ENCODE data around the gene HNRNPUL1. TPM values are rescaled to one million over a fixed set of nuclear protein-coding genes. Genes with fewer than 3 reads are reported as not detected.

Gene HNRNPUL1
- total RNA-seq, 2 experiments from 2014 or later, result 194 to 360 TPM

GRCh38 chr19:41239363-41239762, 24.8 kb upstream of the HNRNPUL1 start:
- H3K4me2 ChIP-seq (ENCODE audit: low read length), result no peak overlapping the region
- BruUV-seq (replicated peaks), result no TSS peak
- H3K27ac ChIP-seq (ENCODE audit: low read depth, low read length, poor library complexity, severe bottlenecking), result no peak overlapping the region
- H3K9me2 ChIP-seq (ENCODE audit: insufficient read depth, low read length), result no peaks in the 10 kb centered on the region
- H3K4me1 ChIP-seq (ENCODE audit: insufficient read depth, low read length, poor library complexity, severe bottlenecking), result no peaks in the 10 kb centered on the region
- DNase-seq (ENCODE audit: low spot score), result no peak
- CTCF ChIA-PET (ENCODE audit: unreplicated experiment), result no interaction called here
- no peak overlapping the region for H3K4me3 ChIP-seq (ENCODE audit: low read depth, low read length, poor library complexity, severe bottlenecking)
- H3K36me3 ChIP-seq (ENCODE audit: insufficient read depth, low read length), result no peaks in the 10 kb centered on the region
- intact Hi-C loops (cut with micrococcal nuclease; ENCODE audit: unreplicated experiment), result no loop called here
- no peaks in the 10 kb centered on the region for H4K20me1 ChIP-seq (ENCODE audit: insufficient read depth, low read length)
- H3K79me2 ChIP-seq (ENCODE audit: insufficient read depth, low read depth, low read length), result no peaks in the 10 kb centered on the region
- H2AFZ ChIP-seq (ENCODE audit: low read length), result no peak overlapping the region
- TF ChIP-seq EZH2phosphoT487 (IDR thresholded peaks at IDR 0.05; ENCODE audit: borderline replicate concordance, low read depth, low read length) (no peak), CTCF (conservative IDR thresholded peaks at IDR 0.05; ENCODE audit: low read length) (no peak)
- POLR2A ChIA-PET, result no interaction called here
- no peaks in the 10 kb centered on the region for H3K9me3 ChIP-seq (ENCODE audit: low read length)

GRCh38 chr19:41239961-41240574, 24.1 kb upstream of the HNRNPUL1 start:
- Histone ChIP-seq H3K4me1 (ENCODE audit: insufficient read depth, low read length, poor library complexity, severe bottlenecking) (no peaks in the 10 kb centered on the region), H3K36me3 (ENCODE audit: insufficient read depth, low read length) (no peaks in the 10 kb centered on the region), H3K4me2 (ENCODE audit: low read length) (no peak overlapping the region), H3K4me3 (ENCODE audit: low read depth, low read length, poor library complexity, severe bottlenecking) (no peak overlapping the region), H3K9me3 (ENCODE audit: low read length) (no peaks in the 10 kb centered on the region), H4K20me1 (ENCODE audit: insufficient read depth, low read length) (no peaks in the 10 kb centered on the region), H3K27ac (ENCODE audit: low read depth, low read length, poor library complexity, severe bottlenecking) (no peak overlapping the region), H3K9me2 (ENCODE audit: insufficient read depth, low read length) (no peaks in the 10 kb centered on the region), H3K79me2 (ENCODE audit: insufficient read depth, low read depth, low read length) (no peaks in the 10 kb centered on the region), H2AFZ (ENCODE audit: low read length) (no peak overlapping the region)
- TF ChIP-seq EZH2phosphoT487 (IDR thresholded peaks at IDR 0.05; ENCODE audit: borderline replicate concordance, low read depth, low read length), result no peak
- no peak for TF ChIP-seq CTCF (conservative IDR thresholded peaks at IDR 0.05; ENCODE audit: low read length)
- intact Hi-C loops (cut with micrococcal nuclease; ENCODE audit: unreplicated experiment), result no loop called here
- ChIA-PET CTCF (ENCODE audit: unreplicated experiment) (no interaction called here), POLR2A (no interaction called here)
- no TSS peak for BruUV-seq (replicated peaks)
- DNase-seq (ENCODE audit: low spot score), result no peak

DNA sequence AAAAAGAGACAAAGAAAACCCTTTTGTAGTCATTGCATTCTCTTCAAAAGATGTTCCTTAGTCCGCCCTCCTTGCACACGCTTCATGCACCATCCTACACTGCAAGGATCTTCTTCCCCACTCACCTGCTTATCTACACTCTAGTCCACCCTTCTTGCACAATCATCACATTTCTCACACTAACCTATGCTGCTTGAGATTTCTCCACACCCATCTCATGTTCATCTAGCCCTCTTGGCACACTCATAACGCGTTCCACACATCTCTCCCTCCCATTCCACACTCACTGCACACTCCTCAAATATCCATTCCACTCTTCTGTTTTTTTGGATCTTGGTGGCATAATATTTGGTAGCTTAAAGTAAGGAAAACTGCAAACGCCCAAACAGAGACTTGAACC, 22.3 kb upstream of the HNRNPUL1 start:
- TF ChIP-seq EZH2phosphoT487 (IDR thresholded peaks at IDR 0.05; ENCODE audit: borderline replicate concordance, low read depth, low read length) (no peak), CTCF (conservative IDR thresholded peaks at IDR 0.05; ENCODE audit: low read length) (no peak)
- intact Hi-C loops (cut with micrococcal nuclease; ENCODE audit: unreplicated experiment), result no loop called here
- H3K9me3 ChIP-seq (ENCODE audit: low read length), result no peaks in the 10 kb centered on the region
- H3K4me1 ChIP-seq (ENCODE audit: insufficient read depth, low read length, poor library complexity, severe bottlenecking), result no peaks in the 10 kb centered on the region
- H3K79me2 ChIP-seq (ENCODE audit: insufficient read depth, low read depth, low read length), result no peaks in the 10 kb centered on the region
- no peaks in the 10 kb centered on the region for H3K36me3 ChIP-seq (ENCODE audit: insufficient read depth, low read length)
- DNase-seq (ENCODE audit: low spot score), result no peak
- BruUV-seq (replicated peaks), result no TSS peak
- no peaks in the 10 kb centered on the region for H3K9me2 ChIP-seq (ENCODE audit: insufficient read depth, low read length)
- no peak overlapping the region for H3K4me2 ChIP-seq (ENCODE audit: low read length)
- ChIA-PET POLR2A (no interaction called here), CTCF (ENCODE audit: unreplicated experiment) (no interaction called here)
- H3K4me3 ChIP-seq (ENCODE audit: low read depth, low read length, poor library complexity, severe bottlenecking), result no peak overlapping the region
- no peaks in the 10 kb centered on the region for H4K20me1 ChIP-seq (ENCODE audit: insufficient read depth, low read length)
- H2AFZ ChIP-seq (ENCODE audit: low read length), result no peak overlapping the region
- H3K27ac ChIP-seq (ENCODE audit: low read depth, low read length, poor library complexity, severe bottlenecking), result no peak overlapping the region

Measured in OCI-LY7 (cell line).